HepG2 (cell line): ENCODE data around the gene ARHGAP10. TPM values are rescaled to one million over a fixed set of nuclear protein-coding genes. Genes with fewer than 3 reads are reported as not detected.

ENCODE experiments used
- ATAC-seq: fragments of 200-7000 bp; cut with Tn5 transposase; 3 replicates; pipeline ENCODE4 v1.9.1; 2020; ENCODE audit warnings: mild to moderate bottlenecking, moderate library complexity
- BruUV-seq: library from RNA; stranded (reverse); fragments of 400-500 nt; replicated peaks from 2 replicates; lab custom pipeline; 2021; lab: Mats Ljungman, UMichigan
- CTCF ChIA-PET: fragments of 300-600 bp; formaldehyde crosslinking; extraction: SDS; loops from one replicate; lab custom pipeline; 2021; ENCODE audit warnings: low total read pairs, inconsistent platforms, low intra/inter-chr PET ratio; lab: Yijun Ruan, JAX
- POLR2A ChIA-PET: fragments of 350-600 bp; sonication (Branson Sonifier 250); formaldehyde crosslinking; loops from one replicate; lab custom pipeline; 2020; ENCODE audit warnings: antibody characterized with exemption, inconsistent platforms; lab: Yijun Ruan, JAX
- DNase-seq: peaks from one replicate; pipeline ENCODE4 v3.0.0-alpha.2; 2015; ENCODE audit warnings: low spot score
- FAIRE-seq: peaks from 3 replicates; lab custom pipeline; 2011; peaks lifted over from hg19 to GRCh38; lab: Jason Lieb, UNC
- H2AFZ ChIP-seq: one replicate; pipeline ENCODE4 v1.6.1; 2011; ENCODE audit warnings: low read length, inconsistent platforms
- H3K27ac ChIP-seq: fragments of 300-600 bp; 3 replicates; pipeline ENCODE4 v1.8.0; 2011; ENCODE audit warnings: mixed run types, mild to moderate bottlenecking, mixed read lengths, low read length, inconsistent platforms; ENCODE audit not compliant: insufficient read depth; ENCODE audit errors: extremely low read length
- H3K27me3 ChIP-seq, 2 experiments: fragments of 200-600 bp in 1 of 2; 2 replicates in 1 of 2; 3 replicates in 1 of 2; pipeline versions ENCODE4 v1.6.0 to v1.8.0; 2011; ENCODE audit warnings: low read length in 2 of 2, mild to moderate bottlenecking in 2 of 2, moderate library complexity in 2 of 2, inconsistent platforms in 1 of 2; ENCODE audit not compliant: insufficient read depth in 2 of 2, control insufficient read depth in 1 of 2
- H3K36me3 ChIP-seq, 2 experiments: fragments of 200-600 bp in 1 of 2; replicated peaks in 1 of 2; 2 replicates in 1 of 2; 3 replicates in 1 of 2; pipeline versions ENCODE4 v1.5.1 to v1.8.0; 2011; ENCODE audit warnings: low read length in 2 of 2, inconsistent platforms in 1 of 2; ENCODE audit not compliant: insufficient read depth in 2 of 2, control insufficient read depth in 1 of 2
- H3K4me1 ChIP-seq: 2 replicates; pipeline ENCODE4 v1.5.1; 2012; ENCODE audit warnings: low read length, inconsistent platforms; ENCODE audit not compliant: insufficient read depth
- H3K4me2 ChIP-seq: 2 replicates; pipeline ENCODE4 v1.6.0; 2011; ENCODE audit warnings: low read depth, low read length, inconsistent platforms
- H3K4me3 ChIP-seq, 3 experiments: fragments of 200-600 bp in 1 of 3; sonication (generic), shearing (Covaris generic) in 1 of 3; replicated peaks in 1 of 3; 2 replicates each; pipeline ENCODE4 v1.5.1; 2011 to 2016; ENCODE audit warnings: low read length in 3 of 3, inconsistent platforms in 2 of 3, low read depth in 2 of 3, mild to moderate bottlenecking in 2 of 3, control low read depth in 1 of 3, mixed read lengths in 1 of 3; ENCODE audit not compliant: insufficient read depth in 1 of 3
- H3K79me2 ChIP-seq: one replicate; pipeline ENCODE4 v1.6.1; 2011; ENCODE audit warnings: low read length, inconsistent platforms; ENCODE audit not compliant: insufficient read depth
- H3K9ac ChIP-seq: 2 replicates; pipeline ENCODE4 v1.6.0; 2011; ENCODE audit warnings: mild to moderate bottlenecking, low read depth, low read length, inconsistent platforms; ENCODE audit not compliant: insufficient read depth
- H3K9me3 ChIP-seq: 2 replicates; pipeline ENCODE4 v1.5.1; 2012; ENCODE audit warnings: mild to moderate bottlenecking, low read length
- H4K20me1 ChIP-seq: 2 replicates; pipeline ENCODE4 v1.6.0; 2011; ENCODE audit warnings: inconsistent platforms, mild to moderate bottlenecking, low read length, moderate library complexity; ENCODE audit not compliant: insufficient read depth
- ATF7-NPFF ChIP-seq: sonication (generic); formaldehyde crosslinking; IDR thresholded peaks from 2 replicates; pipeline ENCODE4 v1.8.1; 2023; ENCODE audit warnings: mild to moderate bottlenecking, low read depth, missing genetic modification reagents, moderate library complexity
- BRCA1 ChIP-seq: sonication (generic); formaldehyde crosslinking; IDR thresholded peaks from 2 replicates; pipeline ENCODE4 v1.4.0; 2020; ENCODE audit warnings: missing genetic modification reagents
- HOXD1 ChIP-seq: sonication (generic); formaldehyde crosslinking; IDR thresholded peaks from 2 replicates; pipeline ENCODE4 v1.5.0; 2020; ENCODE audit warnings: missing genetic modification reagents
- MAFK ChIP-seq, 2 experiments: IDR thresholded peaks in 1 of 2; conservative IDR thresholded peaks in 1 of 2; 2 replicates each; pipeline ENCODE4 v1.6.1; 2011; ENCODE audit warnings: improper control_type of control experiment in 2 of 2, low read length in 2 of 2
- NCOA1 ChIP-seq: sonication (generic); formaldehyde crosslinking; IDR thresholded peaks from 2 replicates; pipeline ENCODE4 v1.9.0; 2021; ENCODE audit warnings: missing genetic modification reagents
- NCOR1 ChIP-seq: fragments of 200-600 bp; sonication (generic); IDR thresholded peaks from 2 replicates; pipeline ENCODE4 v1.7.0; 2017; ENCODE audit warnings: antibody characterized with exemption, low read length, borderline replicate concordance
- PPARG ChIP-seq: conservative IDR thresholded peaks from 2 replicates; pipeline ENCODE4 v1.6.1; 2016; ENCODE audit warnings: missing biosample characterization, missing genetic modification reagents
- SNRNP70 ChIP-seq: fragments of 200-400 bp; formaldehyde crosslinking; IDR thresholded peaks from 2 replicates; pipeline ENCODE4 v1.6.1; 2017; ENCODE audit warnings: mild to moderate bottlenecking, low read depth, low read length, moderate library complexity
- SSRP1 ChIP-seq: IDR thresholded peaks from 2 replicates; pipeline ENCODE4 v1.6.1; 2016; ENCODE audit warnings: control low read depth
- STAT5B ChIP-seq: sonication (generic); formaldehyde crosslinking; IDR thresholded peaks from 2 replicates; pipeline ENCODE4 v1.4.0; 2020; ENCODE audit warnings: missing genetic modification reagents
- ZNF281 ChIP-seq: sonication (generic); formaldehyde crosslinking; IDR thresholded peaks from 2 replicates; pipeline ENCODE4 v1.4.0; 2020; ENCODE audit warnings: missing genetic modification reagents, borderline replicate concordance
- ZNF564 ChIP-seq: sonication (generic); formaldehyde crosslinking; IDR thresholded peaks from 2 replicates; pipeline ENCODE4 v1.8.1; 2023; ENCODE audit warnings: mild to moderate bottlenecking, missing genetic modification reagents
- ZNF605 ChIP-seq: sonication (generic); formaldehyde crosslinking; IDR thresholded peaks from 2 replicates; pipeline ENCODE4 v1.8.0; 2022; ENCODE audit warnings: mild to moderate bottlenecking, missing genetic modification reagents
- ZNF746 ChIP-seq: sonication (generic); formaldehyde crosslinking; IDR thresholded peaks from 2 replicates; pipeline ENCODE4 v1.8.0; 2022; ENCODE audit warnings: mild to moderate bottlenecking, missing genetic modification reagents
- ZSCAN12 ChIP-seq: sonication (generic); formaldehyde crosslinking; IDR thresholded peaks from 2 replicates; pipeline ENCODE4 v1.9.0; 2021; ENCODE audit warnings: mild to moderate bottlenecking, missing genetic modification reagents
- WGBS: methylation state at CpG from one replicate; pipeline ENCODE4 v1.1.6; 2017; ENCODE audit warnings: low lambda C conversion rate; 5-methylcytosine and 5-hydroxymethylcytosine counted together
- in situ Hi-C: cut with HindIII; loops from 2 replicates; pipeline ENCODE4 v1.10.0; 2017; ENCODE audit warnings: low pct_unique_long_range_greater_than_20kb; ENCODE audit not compliant: extremely low pct_ligation_motif_present
- intact Hi-C: fragments of 100-400 bp; cut with micrococcal nuclease; formaldehyde crosslinking; loops from one replicate; pipeline ENCODE4 v1.10.0; 2022; ENCODE audit not compliant: unreplicated experiment
- polyA plus RNA-seq, 8 experiments: library from polyadenylated mRNA; depleted of rRNA in 3 of 8; stranded (reverse) in 7 of 8; unstranded in 1 of 8; fragments of >200 nt; fragmentation: Illumina TruSeq in 4 of 8; extraction: Trizol in 4 of 8; gene quantifications; 2 replicates each; pipeline versions ENCODE4 v1.2.1 to v1.2.3, GENCODE V29; 2011 to 2016; ENCODE audit warnings: low read depth in 4 of 8, missing spikeins in 1 of 8, mixed read lengths in 1 of 8; ENCODE audit not compliant: insufficient read depth in 1 of 8
- total RNA-seq, 5 experiments: library from RNA; depleted of rRNA; stranded (reverse); fragments of >200 nt; fragmentation: Illumina TruSeq; extraction: Trizol; gene quantifications; 2 replicates each; pipeline ENCODE4 v1.2.3, GENCODE V29; 2016; ENCODE audit warnings: low read depth in 1 of 5
- TF ChIP-seq, protein P1 (sequence below): sonication (generic); formaldehyde crosslinking; IDR thresholded peaks from 2 replicates; pipeline ENCODE4 v1.4.0; 2020; ENCODE audit warnings: missing genetic modification reagents

ARHGAP10 gene
- total and polyA plus RNA-seq, 2 of the 13 experiments (the other 11 are each of a cell fraction or from before 2014, with no cell fraction given) = 0.45 to 1.6 TPM

DNA sequence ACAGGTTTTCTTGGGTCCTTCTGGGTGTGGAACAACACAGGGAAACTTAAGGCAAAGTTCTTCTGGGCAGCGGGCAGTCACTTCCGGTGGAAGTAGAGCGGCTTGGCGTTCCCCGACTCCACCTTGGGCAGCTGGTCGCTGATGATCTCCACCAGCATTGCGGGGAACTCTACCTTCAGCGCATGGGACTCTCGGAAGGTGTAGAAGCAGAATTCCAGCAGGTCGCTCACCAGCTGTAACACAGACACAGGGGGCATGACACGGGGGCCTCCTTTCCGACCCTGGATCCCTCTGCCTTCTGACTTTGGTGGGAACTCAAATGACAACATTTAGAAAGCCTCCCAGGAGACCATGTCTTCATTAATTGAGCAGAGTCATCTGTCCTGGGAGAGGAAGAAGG is 349.4 kb downstream of the ARHGAP10 start:
- DNase-seq (no peak), ATAC-seq (no peak), FAIRE-seq (no peak)
- Histone ChIP-seq H3K4me3 (no peak overlapping the region), H3K79me2 (no peaks in the 10 kb centered on the region), H4K20me1 (no peaks in the 10 kb centered on the region), H3K4me1 (no peaks in the 10 kb centered on the region), H2AFZ (no peak overlapping the region), H3K27ac (no peak overlapping the region), H3K4me2 (no peak overlapping the region), H3K36me3 (no peaks in the 10 kb centered on the region), H3K9me3 (no peaks in the 10 kb centered on the region; the same call in 1 of the 2 replicates), H3K27me3 (no peaks in the 10 kb centered on the region), H3K9ac (no peak overlapping the region)
- ChIA-PET CTCF (no interaction called here), POLR2A (no interaction called here)
- in situ Hi-C loops = no loop called here
- intact Hi-C loops = no loop called here
- no TSS peak for BruUV-seq
- 73% methylated on average over 3 of the region's 12 CpGs for WGBS
- TF ChIP-seq ZNF281 (CRISPR knock-in tag) (no peak), STAT5B (CRISPR knock-in tag) (no peak), ZSCAN12 (CRISPR knock-in tag) (no peak), BRCA1 (CRISPR knock-in tag) (no peak), PPARG (CRISPR knock-in tag) (no peak), ZNF605 (no peak), ATF7-NPFF (CRISPR knock-in tag) (no peak), ZNF564 (CRISPR knock-in tag) (no peak), HOXD1 (CRISPR knock-in tag) (no peak), SNRNP70 (no peak), NCOA1 (CRISPR knock-in tag) (no peak), NCOR1 (no peak), SSRP1 (CRISPR knock-in tag) (no peak), ZNF746 (CRISPR knock-in tag) (no peak), MAFK (conservative IDR thresholded peaks at IDR 0.05 in 1 of 2, IDR thresholded peaks at IDR 0.05 in 1 of 2; ENCODE audit: low read length in 2 of 2) (no peak)
- TF ChIP-seq, protein P1, sequence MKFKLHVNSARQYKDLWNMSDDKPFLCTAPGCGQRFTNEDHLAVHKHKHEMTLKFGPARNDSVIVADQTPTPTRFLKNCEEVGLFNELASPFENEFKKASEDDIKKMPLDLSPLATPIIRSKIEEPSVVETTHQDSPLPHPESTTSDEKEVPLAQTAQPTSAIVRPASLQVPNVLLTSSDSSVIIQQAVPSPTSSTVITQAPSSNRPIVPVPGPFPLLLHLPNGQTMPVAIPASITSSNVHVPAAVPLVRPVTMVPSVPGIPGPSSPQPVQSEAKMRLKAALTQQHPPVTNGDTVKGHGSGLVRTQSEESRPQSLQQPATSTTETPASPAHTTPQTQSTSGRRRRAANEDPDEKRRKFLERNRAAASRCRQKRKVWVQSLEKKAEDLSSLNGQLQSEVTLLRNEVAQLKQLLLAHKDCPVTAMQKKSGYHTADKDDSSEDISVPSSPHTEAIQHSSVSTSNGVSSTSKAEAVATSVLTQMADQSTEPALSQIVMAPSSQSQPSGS (CRISPR knock-in tag) = no peak
